GM12872 (cell line): Measurements from ENCODE around the gene SERPINA5.

Experiments used
- CTCF ChIP-seq: IDR thresholded peaks from 3 replicates; pipeline ENCODE4 v1.5.1; 2011; ENCODE audit warnings: low read depth, mild to moderate bottlenecking, low read length, moderate library complexity; ENCODE audit not compliant: insufficient read depth

Gene SERPINA5

GRCh38 chr14:94582851-94583250 is 1.6 kb downstream of the SERPINA5 start:
- no peak for TF ChIP-seq CTCF

- no peak for TF ChIP-seq CTCF
Measured at GRCh38 chr14:94583557-94583956, 2.3 kb downstream of the SERPINA5 start.

- no peak for TF ChIP-seq CTCF
Measured at GRCh38 chr14:94584591-94585280, 3.5 kb downstream of the SERPINA5 start.

- no peak for TF ChIP-seq CTCF
Measured at GRCh38 chr14:94586635-94587034, 5.4 kb downstream of the SERPINA5 start.

- TF ChIP-seq CTCF = no peak
Measured at GRCh38 chr14:94588311-94588710, 7.1 kb downstream of the SERPINA5 start.

- TF ChIP-seq CTCF = no peak
Measured at GRCh38 chr14:94591073-94591472, 9.8 kb downstream of the SERPINA5 start.

- no peak for TF ChIP-seq CTCF
Measured at GRCh38 chr14:94591871-94592270, 10.6 kb downstream of the SERPINA5 start.
